HL-60 (cell line): ENCODE measurements around the gene DCT.
"Not testable (repeated sequence)": the region's sequence is repeated elsewhere in the genome, so short reads cannot be mapped to it uniquely, and the experiment has no call there.

Experiments
- CTCF ChIP-seq: IDR thresholded peaks from one replicate; pipeline ENCODE4 v1.5.1; 2011; ENCODE audit warnings: low read length, control low read depth, inconsistent platforms; ENCODE audit not compliant: insufficient read depth
- GABPA ChIP-seq: IDR thresholded peaks from 2 replicates; pipeline ENCODE4 v1.6.1; 2012; ENCODE audit warnings: low read depth
- POLR2AphosphoS5 ChIP-seq: IDR thresholded peaks from 2 replicates; pipeline ENCODE4 v1.6.1; 2012; ENCODE audit warnings: low read depth
- SPI1 ChIP-seq: IDR thresholded peaks from 2 replicates; pipeline ENCODE4 v1.6.1; 2012; ENCODE audit warnings: low read depth, mild to moderate bottlenecking, borderline replicate concordance
- TF ChIP-seq, protein P1 (sequence below): IDR thresholded peaks from 2 replicates; pipeline ENCODE4 v1.6.1; 2012; ENCODE audit warnings: low read depth; ENCODE audit not compliant: insufficient replicate concordance

DNA sequence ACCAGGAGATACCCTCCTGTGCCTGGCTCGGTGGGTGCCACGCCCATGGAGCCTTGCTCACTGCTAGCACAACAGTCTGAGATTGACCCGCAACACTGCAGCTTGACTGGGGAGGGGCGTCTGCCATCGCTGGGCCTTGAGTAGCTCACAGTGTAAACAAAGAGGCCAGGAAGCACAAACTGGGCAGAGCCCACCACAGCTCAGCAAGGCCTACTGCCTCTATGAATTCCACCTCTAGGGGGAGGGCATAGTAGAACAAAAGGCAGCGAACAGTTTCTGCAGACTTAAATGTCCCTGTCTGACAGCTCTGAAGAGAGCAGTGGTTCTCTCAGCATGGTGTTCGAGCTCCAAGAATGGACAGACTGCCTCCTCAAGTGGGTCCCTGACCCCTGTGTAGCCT is 47.5 kb upstream of the DCT start:
- TF ChIP-seq CTCF, POLR2AphosphoS5, GABPA, SPI1: not testable (repeated sequence)
- TF ChIP-seq, protein P1, sequence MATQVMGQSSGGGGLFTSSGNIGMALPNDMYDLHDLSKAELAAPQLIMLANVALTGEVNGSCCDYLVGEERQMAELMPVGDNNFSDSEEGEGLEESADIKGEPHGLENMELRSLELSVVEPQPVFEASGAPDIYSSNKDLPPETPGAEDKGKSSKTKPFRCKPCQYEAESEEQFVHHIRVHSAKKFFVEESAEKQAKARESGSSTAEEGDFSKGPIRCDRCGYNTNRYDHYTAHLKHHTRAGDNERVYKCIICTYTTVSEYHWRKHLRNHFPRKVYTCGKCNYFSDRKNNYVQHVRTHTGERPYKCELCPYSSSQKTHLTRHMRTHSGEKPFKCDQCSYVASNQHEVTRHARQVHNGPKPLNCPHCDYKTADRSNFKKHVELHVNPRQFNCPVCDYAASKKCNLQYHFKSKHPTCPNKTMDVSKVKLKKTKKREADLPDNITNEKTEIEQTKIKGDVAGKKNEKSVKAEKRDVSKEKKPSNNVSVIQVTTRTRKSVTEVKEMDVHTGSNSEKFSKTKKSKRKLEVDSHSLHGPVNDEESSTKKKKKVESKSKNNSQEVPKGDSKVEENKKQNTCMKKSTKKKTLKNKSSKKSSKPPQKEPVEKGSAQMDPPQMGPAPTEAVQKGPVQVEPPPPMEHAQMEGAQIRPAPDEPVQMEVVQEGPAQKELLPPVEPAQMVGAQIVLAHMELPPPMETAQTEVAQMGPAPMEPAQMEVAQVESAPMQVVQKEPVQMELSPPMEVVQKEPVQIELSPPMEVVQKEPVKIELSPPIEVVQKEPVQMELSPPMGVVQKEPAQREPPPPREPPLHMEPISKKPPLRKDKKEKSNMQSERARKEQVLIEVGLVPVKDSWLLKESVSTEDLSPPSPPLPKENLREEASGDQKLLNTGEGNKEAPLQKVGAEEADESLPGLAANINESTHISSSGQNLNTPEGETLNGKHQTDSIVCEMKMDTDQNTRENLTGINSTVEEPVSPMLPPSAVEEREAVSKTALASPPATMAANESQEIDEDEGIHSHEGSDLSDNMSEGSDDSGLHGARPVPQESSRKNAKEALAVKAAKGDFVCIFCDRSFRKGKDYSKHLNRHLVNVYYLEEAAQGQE, result not testable (repeated sequence)
